ENCODE results near the gene ZBTB17.

ZBTB17 gene

DNA sequence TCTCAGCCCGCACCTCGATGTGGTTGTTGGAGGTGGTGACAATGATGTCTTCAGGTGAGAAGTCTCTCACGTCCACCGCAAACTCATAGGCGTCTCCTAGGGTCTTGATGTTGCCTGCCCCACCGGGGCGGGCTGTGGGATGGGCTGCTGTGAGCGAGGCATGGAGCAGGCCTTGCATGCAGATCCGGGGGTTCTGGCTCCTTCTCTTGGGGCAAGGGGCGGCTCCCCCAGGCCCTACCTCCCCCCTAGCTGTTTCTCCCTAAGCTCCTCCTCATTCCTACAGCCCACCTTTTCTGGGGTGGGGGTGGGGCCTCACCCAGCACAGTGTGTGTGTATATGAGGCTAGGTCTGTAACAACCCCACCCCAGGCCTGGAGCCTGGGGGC, 41.2 kb upstream of the ZBTB17 start:
- TF ChIP-seq, protein P1, sequence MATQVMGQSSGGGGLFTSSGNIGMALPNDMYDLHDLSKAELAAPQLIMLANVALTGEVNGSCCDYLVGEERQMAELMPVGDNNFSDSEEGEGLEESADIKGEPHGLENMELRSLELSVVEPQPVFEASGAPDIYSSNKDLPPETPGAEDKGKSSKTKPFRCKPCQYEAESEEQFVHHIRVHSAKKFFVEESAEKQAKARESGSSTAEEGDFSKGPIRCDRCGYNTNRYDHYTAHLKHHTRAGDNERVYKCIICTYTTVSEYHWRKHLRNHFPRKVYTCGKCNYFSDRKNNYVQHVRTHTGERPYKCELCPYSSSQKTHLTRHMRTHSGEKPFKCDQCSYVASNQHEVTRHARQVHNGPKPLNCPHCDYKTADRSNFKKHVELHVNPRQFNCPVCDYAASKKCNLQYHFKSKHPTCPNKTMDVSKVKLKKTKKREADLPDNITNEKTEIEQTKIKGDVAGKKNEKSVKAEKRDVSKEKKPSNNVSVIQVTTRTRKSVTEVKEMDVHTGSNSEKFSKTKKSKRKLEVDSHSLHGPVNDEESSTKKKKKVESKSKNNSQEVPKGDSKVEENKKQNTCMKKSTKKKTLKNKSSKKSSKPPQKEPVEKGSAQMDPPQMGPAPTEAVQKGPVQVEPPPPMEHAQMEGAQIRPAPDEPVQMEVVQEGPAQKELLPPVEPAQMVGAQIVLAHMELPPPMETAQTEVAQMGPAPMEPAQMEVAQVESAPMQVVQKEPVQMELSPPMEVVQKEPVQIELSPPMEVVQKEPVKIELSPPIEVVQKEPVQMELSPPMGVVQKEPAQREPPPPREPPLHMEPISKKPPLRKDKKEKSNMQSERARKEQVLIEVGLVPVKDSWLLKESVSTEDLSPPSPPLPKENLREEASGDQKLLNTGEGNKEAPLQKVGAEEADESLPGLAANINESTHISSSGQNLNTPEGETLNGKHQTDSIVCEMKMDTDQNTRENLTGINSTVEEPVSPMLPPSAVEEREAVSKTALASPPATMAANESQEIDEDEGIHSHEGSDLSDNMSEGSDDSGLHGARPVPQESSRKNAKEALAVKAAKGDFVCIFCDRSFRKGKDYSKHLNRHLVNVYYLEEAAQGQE (IDR thresholded peaks at IDR 0.05; ENCODE audit: insufficient read depth in 1 of 2, low read depth in 2 of 2, low read length in 2 of 2): no peak
- TF ChIP-seq SIN3A (IDR thresholded peaks at IDR 0.05; ENCODE audit: borderline replicate concordance, insufficient read depth, low read length) (no peak), TAF1 (IDR thresholded peaks at IDR 0.05; ENCODE audit: borderline replicate concordance, insufficient read depth, low read length) (no peak), POLR2AphosphoS5 (IDR thresholded peaks at IDR 0.05; ENCODE audit: low read depth, low read length) (no peak), FOXP2 (optimal IDR thresholded peaks at IDR 0.05; ENCODE audit: borderline replicate concordance, extremely low read depth, extremely low read length, insufficient read depth) (no peak)

DNA sequence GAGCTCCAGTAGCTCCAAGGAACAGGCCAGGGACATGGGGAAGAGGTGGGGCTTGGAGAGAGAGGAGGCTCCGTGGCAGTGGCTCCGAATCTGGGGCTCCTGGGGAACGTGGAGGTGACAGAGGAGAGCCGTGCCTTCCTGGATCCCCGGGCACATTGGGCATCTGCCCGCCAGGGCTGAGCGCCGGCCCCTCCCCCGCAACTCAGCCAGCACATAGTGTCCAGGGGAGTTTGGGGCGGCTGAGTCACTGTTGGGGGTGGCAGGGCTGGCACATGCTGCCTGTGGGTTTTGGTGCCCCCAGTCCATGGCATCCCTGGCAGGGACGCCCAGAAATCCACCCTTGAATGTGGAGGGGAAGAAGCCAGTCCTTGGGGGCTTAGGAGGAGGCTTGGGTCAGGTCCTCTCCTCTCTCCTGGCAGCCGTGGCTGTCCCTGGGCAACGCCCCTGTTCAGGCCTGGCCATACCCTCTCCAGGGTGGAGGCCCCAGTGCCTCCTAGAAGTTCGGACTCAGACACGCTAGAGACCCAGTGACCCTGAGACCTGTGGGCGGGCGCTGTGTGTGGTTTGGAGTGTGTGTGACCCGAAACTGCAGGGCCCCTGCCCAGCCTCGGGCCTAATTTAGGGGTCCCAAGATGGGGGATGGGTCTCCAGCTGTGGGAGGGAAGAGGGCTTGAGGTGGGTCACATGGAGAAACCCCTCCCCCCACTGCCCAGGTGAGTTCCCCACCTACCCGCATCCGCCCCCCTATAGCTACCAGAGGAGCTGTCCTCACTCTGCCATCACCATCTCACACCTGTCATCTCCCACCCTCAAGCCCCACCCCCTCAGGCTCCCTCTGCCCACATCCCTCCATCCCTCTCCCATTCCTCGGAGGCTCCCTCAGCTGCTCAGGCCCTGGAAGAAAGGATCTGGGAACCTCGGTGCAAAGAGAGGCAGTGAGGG, 40.3 kb upstream of the ZBTB17 start:
- no peak for TF ChIP-seq TAF1 (IDR thresholded peaks at IDR 0.05; ENCODE audit: borderline replicate concordance, insufficient read depth, low read length)
- TF ChIP-seq SIN3A (IDR thresholded peaks at IDR 0.05; ENCODE audit: borderline replicate concordance, insufficient read depth, low read length): no peak
- no peak for TF ChIP-seq POLR2AphosphoS5 (IDR thresholded peaks at IDR 0.05; ENCODE audit: low read depth, low read length)
- no peak for TF ChIP-seq FOXP2 (optimal IDR thresholded peaks at IDR 0.05; ENCODE audit: borderline replicate concordance, extremely low read depth, extremely low read length, insufficient read depth)
- TF ChIP-seq, protein P1 (IDR thresholded peaks at IDR 0.05; ENCODE audit: insufficient read depth in 1 of 2, low read depth in 2 of 2, low read length in 2 of 2): no peak

DNA sequence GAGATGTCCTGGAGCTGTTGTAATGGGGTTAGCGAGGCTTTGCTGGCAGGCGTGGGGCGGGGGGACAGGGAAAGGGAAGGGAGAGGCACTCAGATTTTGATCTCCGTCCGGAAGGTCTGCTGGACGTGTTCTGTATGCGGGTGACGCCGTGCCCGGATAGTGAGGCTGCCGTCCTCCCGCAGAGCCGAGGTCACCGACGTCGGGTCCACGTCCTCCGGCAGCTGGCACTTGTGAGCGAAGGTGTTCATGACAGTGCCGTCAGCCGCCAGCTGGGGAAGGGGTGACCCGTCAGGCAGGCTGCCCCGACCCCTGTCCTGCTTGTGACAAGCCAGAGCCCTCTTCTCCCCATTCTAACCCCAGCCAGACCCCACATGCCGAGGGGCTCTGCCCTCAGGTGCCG, 39.6 kb upstream of the ZBTB17 start:
- TF ChIP-seq TAF1 (IDR thresholded peaks at IDR 0.05; ENCODE audit: borderline replicate concordance, insufficient read depth, low read length) (no peak), FOXP2 (optimal IDR thresholded peaks at IDR 0.05; ENCODE audit: borderline replicate concordance, extremely low read depth, extremely low read length, insufficient read depth) (no peak), SIN3A (IDR thresholded peaks at IDR 0.05; ENCODE audit: borderline replicate concordance, insufficient read depth, low read length) (no peak), POLR2AphosphoS5 (IDR thresholded peaks at IDR 0.05; ENCODE audit: low read depth, low read length) (no peak)
- TF ChIP-seq, protein P1 (IDR thresholded peaks at IDR 0.05; ENCODE audit: insufficient read depth in 1 of 2, low read depth in 2 of 2, low read length in 2 of 2): no peak

DNA sequence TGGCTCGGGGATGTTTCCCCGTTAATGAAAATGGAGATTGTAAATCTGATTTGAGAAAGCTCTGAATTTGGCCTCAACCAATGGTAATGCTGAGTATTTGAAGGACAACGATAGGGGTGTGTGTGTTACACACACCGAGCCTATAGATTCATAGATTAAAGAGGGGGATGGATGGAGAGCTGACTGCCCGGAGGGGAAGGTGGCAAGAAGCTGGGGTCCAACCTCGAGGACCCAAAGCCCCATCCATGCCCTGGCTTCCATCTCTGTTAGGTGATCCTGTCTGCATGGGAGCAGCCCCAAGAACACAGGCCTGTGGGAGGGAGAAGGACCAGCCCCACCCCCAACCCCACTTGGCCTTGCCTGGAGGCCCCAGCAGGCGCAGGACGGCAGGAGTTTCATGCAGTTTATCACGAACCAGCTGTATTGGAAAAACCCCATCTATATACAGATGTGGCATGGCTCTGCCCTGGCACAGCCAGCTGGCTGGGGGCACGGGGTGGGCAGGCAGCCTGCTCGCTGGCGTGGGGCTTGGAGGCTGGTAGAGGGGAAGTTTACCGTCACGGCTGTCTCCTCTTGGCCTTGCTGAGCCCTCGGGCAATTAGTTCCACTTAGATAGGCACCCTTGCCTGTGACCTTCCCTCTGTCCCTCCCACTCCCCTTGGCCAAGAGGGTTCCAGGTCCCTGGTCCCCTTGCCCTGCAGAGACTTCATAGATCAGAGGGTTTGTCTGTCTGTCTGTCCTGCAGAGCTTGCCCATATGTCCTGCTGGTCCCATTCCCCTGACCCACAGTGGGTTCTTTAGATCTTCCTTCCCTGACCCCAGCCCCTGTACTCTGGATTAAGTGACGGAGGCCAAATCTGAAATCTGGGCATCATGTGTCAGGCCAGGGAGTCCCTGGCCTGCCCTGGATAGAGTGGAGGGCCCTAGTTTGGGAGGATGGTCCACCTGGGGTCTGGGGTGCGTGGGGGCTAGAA, 38.9 kb upstream of the ZBTB17 start:
- no peak for TF ChIP-seq TAF1 (IDR thresholded peaks at IDR 0.05; ENCODE audit: borderline replicate concordance, insufficient read depth, low read length)
- peak; percentile 4 for TF ChIP-seq FOXP2 (optimal IDR thresholded peaks at IDR 0.05; ENCODE audit: borderline replicate concordance, extremely low read depth, extremely low read length, insufficient read depth)

DNA sequence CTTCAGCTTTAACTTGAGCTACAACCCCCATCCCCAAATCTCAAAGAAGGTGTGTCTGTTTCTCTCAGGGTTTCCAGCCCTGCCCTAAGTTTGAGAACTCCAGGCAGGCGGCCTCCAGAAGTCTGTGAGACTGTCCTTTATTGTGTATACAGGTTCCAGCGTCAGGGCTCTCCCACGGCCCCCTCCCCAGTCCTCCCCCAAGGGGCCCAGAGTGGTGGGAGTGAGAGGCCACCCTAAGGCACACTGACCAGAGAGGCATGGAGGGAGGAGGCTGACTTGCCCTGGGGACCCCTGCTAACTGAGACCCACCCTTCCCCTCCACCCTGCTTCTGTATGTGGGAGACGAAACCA, 38.0 kb upstream of the ZBTB17 start:
- no peak for TF ChIP-seq TAF1 (IDR thresholded peaks at IDR 0.05; ENCODE audit: borderline replicate concordance, insufficient read depth, low read length)
- TF ChIP-seq POLR2AphosphoS5 (IDR thresholded peaks at IDR 0.05; ENCODE audit: low read depth, low read length): no peak
- TF ChIP-seq, protein P1 (IDR thresholded peaks at IDR 0.05; ENCODE audit: insufficient read depth in 1 of 2, low read depth in 2 of 2, low read length in 2 of 2): no peak
- TF ChIP-seq SIN3A (IDR thresholded peaks at IDR 0.05; ENCODE audit: borderline replicate concordance, insufficient read depth, low read length): no peak
- no peak for TF ChIP-seq FOXP2 (optimal IDR thresholded peaks at IDR 0.05; ENCODE audit: borderline replicate concordance, extremely low read depth, extremely low read length, insufficient read depth)

All from PFSK-1 (cell line).